IMR-90 (cell line): ENCODE measurements around the gene CEP76. TPM values are rescaled to one million over a fixed set of nuclear protein-coding genes. Genes with fewer than 3 reads are reported as not detected.

Experiments used
- ATAC-seq: fragments of 200-7000 bp; cut with Tn5 transposase; 2 replicates; pipeline ENCODE4 v1.9.1; 2020; ENCODE audit warnings: low read depth, mild to moderate bottlenecking, moderate library complexity
- BruUV-seq: library from RNA; stranded (reverse); fragments of 400-500 nt; replicated peaks from 2 replicates; lab custom pipeline; 2021; lab: Mats Ljungman, UMichigan
- CTCF ChIA-PET: fragments of 300-600 bp; formaldehyde crosslinking; extraction: SDS; loops from one replicate; lab custom pipeline; 2021; ENCODE audit warnings: antibody characterized with exemption; lab: Yijun Ruan, JAX
- POLR2A ChIA-PET: fragments of 300-600 bp; sonication (Branson Sonifier 250); formaldehyde crosslinking; loops from one replicate; lab custom pipeline; 2022; ENCODE audit warnings: antibody characterized with exemption; ENCODE audit not compliant: unreplicated experiment; lab: Charles Lee
- DNase-seq: peaks from one replicate; pipeline ENCODE4 v3.0.0; 2013
- H2AFZ ChIP-seq: replicated peaks from 2 replicates; pipeline ENCODE3; 2013; ENCODE audit warnings: low read length, mild to moderate bottlenecking; ENCODE audit not compliant: poor library complexity
- H2AK5ac ChIP-seq: 2 replicates; pipeline ENCODE4 v1.6.1; 2013; ENCODE audit warnings: low read depth, low read length, inconsistent platforms
- H2AK9ac ChIP-seq: replicated peaks from 2 replicates; pipeline ENCODE3; 2013; ENCODE audit warnings: mild to moderate bottlenecking, low read depth, low read length, moderate library complexity; ENCODE audit not compliant: poor library complexity
- H2BK120ac ChIP-seq: 2 replicates; pipeline ENCODE4 v1.6.1; 2013; ENCODE audit warnings: low read depth, low read length, inconsistent platforms
- H2BK15ac ChIP-seq: 3 replicates; pipeline ENCODE4 v1.6.1; 2013; ENCODE audit warnings: low read depth, low read length, inconsistent platforms
- H2BK20ac ChIP-seq: 2 replicates; pipeline ENCODE4 v1.6.1; 2013; ENCODE audit warnings: low read depth, mild to moderate bottlenecking, inconsistent platforms, low read length, moderate library complexity
- H2BK5ac ChIP-seq: 2 replicates; pipeline ENCODE4 v1.6.1; 2013; ENCODE audit warnings: mild to moderate bottlenecking, low read depth, low read length, inconsistent platforms; ENCODE audit not compliant: poor library complexity, severe bottlenecking
- H3K14ac ChIP-seq: replicated peaks from 2 replicates; pipeline ENCODE4 v1.6.1; 2013; ENCODE audit warnings: low read depth, low read length, inconsistent platforms
- H3K18ac ChIP-seq: 2 replicates; pipeline ENCODE4 v1.6.1; 2013; ENCODE audit warnings: low read depth, low read length, control low read depth
- H3K23ac ChIP-seq: 2 replicates; pipeline ENCODE4 v1.6.1; 2013; ENCODE audit warnings: low read depth, low read length, inconsistent platforms
- H3K27ac ChIP-seq: 2 replicates; pipeline ENCODE4 v1.5.1; 2013; ENCODE audit warnings: mild to moderate bottlenecking, control low read depth, low read length; ENCODE audit not compliant: insufficient read depth
- H3K27me3 ChIP-seq: 2 replicates; pipeline ENCODE4 v1.6.1; 2013; ENCODE audit warnings: low read length; ENCODE audit not compliant: control insufficient read depth, insufficient read depth
- H3K36me3 ChIP-seq: 2 replicates; pipeline ENCODE4 v1.6.1; 2013; ENCODE audit warnings: low read length, mixed read lengths; ENCODE audit not compliant: control insufficient read depth, insufficient read depth
- H3K4ac ChIP-seq: 2 replicates; pipeline ENCODE4 v1.6.1; 2013; ENCODE audit warnings: low read depth, low read length, inconsistent platforms
- H3K4me1 ChIP-seq: 2 replicates; pipeline ENCODE4 v1.6.1; 2013; ENCODE audit warnings: low read length, mixed read lengths; ENCODE audit not compliant: control insufficient read depth, insufficient read depth
- H3K4me2 ChIP-seq: 2 replicates; pipeline ENCODE4 v1.6.1; 2013; ENCODE audit warnings: low read depth, mild to moderate bottlenecking, control low read depth, low read length, moderate library complexity
- H3K4me3 ChIP-seq: 2 replicates; pipeline ENCODE4 v1.5.1; 2013; ENCODE audit warnings: low read depth, mild to moderate bottlenecking, control low read depth, low read length, moderate library complexity; ENCODE audit not compliant: insufficient read depth
- H3K56ac ChIP-seq: 2 replicates; pipeline ENCODE4 v1.6.1; 2013; ENCODE audit warnings: low read length, inconsistent platforms; ENCODE audit not compliant: insufficient read depth; ENCODE audit errors: extremely low read depth
- H3K79me1 ChIP-seq, 2 experiments: 2 replicates each; pipeline ENCODE4 v1.6.1; 2013; ENCODE audit warnings: low read length in 2 of 2, inconsistent platforms in 1 of 2, low read depth in 1 of 2
- H3K9ac ChIP-seq: 2 replicates; pipeline ENCODE4 v1.6.1; 2013; ENCODE audit warnings: low read depth, low read length, control low read depth
- H3K9me1 ChIP-seq: 2 replicates; pipeline ENCODE4 v1.6.1; 2013; ENCODE audit warnings: low read length, inconsistent platforms; ENCODE audit not compliant: insufficient read depth
- H3K9me3 ChIP-seq: 2 replicates; pipeline ENCODE4 v1.6.1; 2013; ENCODE audit warnings: low read length; ENCODE audit not compliant: control insufficient read depth, insufficient read depth
- H4K20me1 ChIP-seq: 2 replicates; pipeline ENCODE4 v1.6.1; 2013; ENCODE audit warnings: low read length, inconsistent platforms; ENCODE audit not compliant: insufficient read depth
- H4K5ac ChIP-seq: 2 replicates; pipeline ENCODE4 v1.6.1; 2013; ENCODE audit warnings: mild to moderate bottlenecking, low read depth, low read length, control low read depth
- H4K8ac ChIP-seq, 2 experiments: 2 replicates each; pipeline ENCODE4 v1.6.1; 2013; ENCODE audit warnings: low read depth in 2 of 2, low read length in 2 of 2, control low read depth in 1 of 2, inconsistent platforms in 1 of 2
- H4K91ac ChIP-seq: 2 replicates; pipeline ENCODE4 v1.6.1; 2013; ENCODE audit warnings: low read depth, low read length, inconsistent platforms; ENCODE audit not compliant: insufficient read depth
- CEBPB ChIP-seq: IDR thresholded peaks from 2 replicates; pipeline ENCODE4 v1.6.1; 2012; ENCODE audit warnings: low read depth, low read length, improper control_type of control experiment
- RAD21 ChIP-seq: IDR thresholded peaks from 2 replicates; pipeline ENCODE4 v1.6.1; 2012; ENCODE audit warnings: low read length, improper control_type of control experiment
- WGBS, 2 experiments: methylation state at CpG; one replicate each; pipeline versions ENCODE4 v1.1.5 to v1.1.7; 2013; ENCODE audit warnings: missing lambda C conversion rate in 2 of 2; ENCODE audit not compliant: insufficient read length in 1 of 2; ENCODE audit errors: extremely low coverage in 2 of 2; 5-methylcytosine and 5-hydroxymethylcytosine counted together
- dilution Hi-C: fragments of 300-500 bp; cut with HindIII; formaldehyde crosslinking; loops from one replicate; pipeline ENCODE4 v1.14.3; 2018; ENCODE audit warnings: low sequenced_read_pairs; ENCODE audit not compliant: unreplicated experiment
- in situ Hi-C: fragments of 300-500 bp; cut with MboI; formaldehyde crosslinking; loops from 3 replicates; pipeline ENCODE4 v1.14.3; 2019; ENCODE audit warnings: low sequenced_read_pairs, inconsistent platforms, mixed read lengths
- intact Hi-C: fragments of 100-400 bp; cut with micrococcal nuclease; formaldehyde crosslinking; loops from 2 replicates; pipeline ENCODE4 v1.10.0; 2022
- polyA plus RNA-seq, 3 experiments: library from polyadenylated mRNA; depleted of rRNA; stranded (reverse); fragments of >200 nt; gene quantifications; 2 replicates each; pipeline ENCODE4 v1.2.3, GENCODE V29; 2012; ENCODE audit warnings: low replicate concordance in 1 of 3
- total RNA-seq: library from RNA; depleted of rRNA; stranded (reverse); fragments of >200 nt; gene quantifications from 2 replicates; pipeline ENCODE4 v1.2.3, GENCODE V29; 2012
- TF ChIP-seq, protein P1 (sequence below): conservative IDR thresholded peaks from 2 replicates; pipeline ENCODE4 v1.5.1; 2012; ENCODE audit warnings: mild to moderate bottlenecking, low read depth, low read length, improper control_type of control experiment

CEP76 gene
- total and polyA plus RNA-seq, 2 of the 4 experiments (the other 2 are of a cell fraction), result 5.1 to 8.1 TPM

DNA sequence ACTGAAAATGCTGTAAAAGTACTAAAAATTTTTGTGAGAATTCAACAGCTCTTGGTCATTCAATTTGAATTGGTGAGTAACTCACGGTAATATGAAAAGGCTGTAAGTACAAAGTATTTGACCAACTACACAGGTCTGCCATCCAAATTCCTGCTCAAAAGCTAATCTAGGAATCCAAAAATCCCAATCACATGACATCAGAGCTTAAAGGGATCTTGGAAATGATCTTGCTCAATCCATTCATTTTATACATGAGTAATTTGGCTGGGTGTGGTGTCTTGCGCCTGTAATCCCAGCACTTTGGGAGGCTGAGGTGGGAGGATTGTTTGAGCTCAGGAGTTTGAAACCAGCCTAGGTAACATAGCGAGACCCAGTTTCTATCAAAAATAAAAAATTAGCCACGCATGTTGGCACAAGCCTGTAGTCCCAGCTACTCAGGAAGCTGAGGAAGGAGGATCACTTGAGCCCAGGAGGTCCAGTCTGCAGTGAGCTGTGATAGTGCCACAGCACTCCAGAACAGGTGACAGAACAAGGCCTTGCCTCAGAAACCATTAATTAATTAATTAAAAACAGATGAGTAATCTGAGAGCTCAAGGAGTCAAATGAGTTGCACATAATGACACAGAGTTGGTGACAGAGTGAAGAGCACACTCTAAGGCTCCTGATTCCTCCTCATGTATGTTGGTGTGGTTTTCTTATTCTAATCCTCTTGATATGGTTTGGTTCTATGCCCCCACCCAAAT, 64.5 kb downstream of the CEP76 start:
- dilution Hi-C loops, result no loop called here
- no CpG with 5 or more reads among the region's 4 CpGs for WGBS, 2 experiments
- Histone ChIP-seq H2BK120ac (peak overlapping the region; percentile 32; the same call in 1 of the 2 replicates), H4K20me1 (peaks cover 16% of the 10 kb centered on the region; the same call in 1 of the 2 replicates), H3K9ac (no peak overlapping the region), H3K9me3 (no peaks in the 10 kb centered on the region), H3K18ac (no peak overlapping the region), H4K5ac (no peak overlapping the region), H3K9me1 (peaks cover 14% of the 10 kb centered on the region), H3K4ac (peak overlapping the region; percentile 20; the same call in 1 of the 2 replicates), H2AK9ac (no peak overlapping the region), H4K8ac (no peak overlapping the region), H3K14ac (peak overlapping the region; percentile 20; the same call in 1 of the 2 replicates), H3K56ac (no peak overlapping the region), H2BK5ac (no peak overlapping the region), H3K36me3 (no peaks in the 10 kb centered on the region), H3K4me3 (no peak overlapping the region), H3K4me2 (no peak overlapping the region), H3K23ac (peak overlapping the region; percentile 19; the same call in 1 of the 2 replicates), H3K4me1 (peaks cover 5% of the 10 kb centered on the region), H2AFZ (no peak overlapping the region), H2BK15ac (peak overlapping the region; percentile 5; the same call in 1 of the 3 replicates), H2AK5ac (peak overlapping the region; percentile 78), H3K27ac (no peak overlapping the region), H4K91ac (no peak overlapping the region), H3K79me1 (peaks cover 15 to 66% of the 10 kb centered on the region in 2 experiments; a peak in 2 of 4 replicates), H3K27me3 (no peaks in the 10 kb centered on the region), H2BK20ac (no peak overlapping the region)
- no TSS peak for BruUV-seq
- peak; percentile 69 for DNase-seq
- peak; percentile 21; the same call in 1 of the 2 replicates for ATAC-seq
- ChIA-PET CTCF (interaction anchor here (0.6 kb wide), 1 partner anchor 254 kb away, joined by 3 read pairs; no protein-coding TSS in a partner anchor), POLR2A (no interaction called here)
- intact Hi-C loops, result no loop called here
- in situ Hi-C loops, result no loop called here
- TF ChIP-seq RAD21 (no peak), CEBPB (peak; percentile 79)
- TF ChIP-seq, protein P1, sequence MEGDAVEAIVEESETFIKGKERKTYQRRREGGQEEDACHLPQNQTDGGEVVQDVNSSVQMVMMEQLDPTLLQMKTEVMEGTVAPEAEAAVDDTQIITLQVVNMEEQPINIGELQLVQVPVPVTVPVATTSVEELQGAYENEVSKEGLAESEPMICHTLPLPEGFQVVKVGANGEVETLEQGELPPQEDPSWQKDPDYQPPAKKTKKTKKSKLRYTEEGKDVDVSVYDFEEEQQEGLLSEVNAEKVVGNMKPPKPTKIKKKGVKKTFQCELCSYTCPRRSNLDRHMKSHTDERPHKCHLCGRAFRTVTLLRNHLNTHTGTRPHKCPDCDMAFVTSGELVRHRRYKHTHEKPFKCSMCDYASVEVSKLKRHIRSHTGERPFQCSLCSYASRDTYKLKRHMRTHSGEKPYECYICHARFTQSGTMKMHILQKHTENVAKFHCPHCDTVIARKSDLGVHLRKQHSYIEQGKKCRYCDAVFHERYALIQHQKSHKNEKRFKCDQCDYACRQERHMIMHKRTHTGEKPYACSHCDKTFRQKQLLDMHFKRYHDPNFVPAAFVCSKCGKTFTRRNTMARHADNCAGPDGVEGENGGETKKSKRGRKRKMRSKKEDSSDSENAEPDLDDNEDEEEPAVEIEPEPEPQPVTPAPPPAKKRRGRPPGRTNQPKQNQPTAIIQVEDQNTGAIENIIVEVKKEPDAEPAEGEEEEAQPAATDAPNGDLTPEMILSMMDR, result no peak
